Duodenal mucosa (tissue), 2 donors: Measurements from ENCODE around the gene TMED8.

ENCODE experiments used
- H3K27ac ChIP-seq: one replicate; pipeline ENCODE4 v1.7.0; 2013; ENCODE audit warnings: low read depth, low read length
- H3K27me3 ChIP-seq, 2 donors: one replicate each; pipeline ENCODE4 v1.7.0; 2013; ENCODE audit warnings: low read length in 2 of 2, control low read depth in 1 of 2; ENCODE audit not compliant: insufficient read depth in 2 of 2, control insufficient read depth in 1 of 2
- H3K36me3 ChIP-seq, 2 donors: one replicate each; pipeline ENCODE4 v1.7.0; 2013; ENCODE audit warnings: low read length in 2 of 2, control low read depth in 1 of 2; ENCODE audit not compliant: insufficient read depth in 2 of 2, control insufficient read depth in 1 of 2
- H3K4me1 ChIP-seq, 2 donors: one replicate each; pipeline ENCODE4 v1.7.0; 2013; ENCODE audit warnings: low read length in 2 of 2, control low read depth in 1 of 2; ENCODE audit not compliant: insufficient read depth in 2 of 2, control insufficient read depth in 1 of 2
- H3K4me3 ChIP-seq, 2 donors: one replicate each; pipeline ENCODE4 v1.7.0; 2013; ENCODE audit warnings: low read length in 2 of 2, low read depth in 1 of 2
- H3K9ac ChIP-seq, 2 donors: one replicate each; pipeline ENCODE4 v1.7.0; 2013; ENCODE audit warnings: low read length in 2 of 2, low read depth in 1 of 2
- H3K9me3 ChIP-seq, 2 donors: one replicate each; pipeline ENCODE4 v1.7.0; 2013; ENCODE audit warnings: low read length in 2 of 2, control low read depth in 1 of 2; ENCODE audit not compliant: control insufficient read depth in 1 of 2

Gene TMED8

DNA sequence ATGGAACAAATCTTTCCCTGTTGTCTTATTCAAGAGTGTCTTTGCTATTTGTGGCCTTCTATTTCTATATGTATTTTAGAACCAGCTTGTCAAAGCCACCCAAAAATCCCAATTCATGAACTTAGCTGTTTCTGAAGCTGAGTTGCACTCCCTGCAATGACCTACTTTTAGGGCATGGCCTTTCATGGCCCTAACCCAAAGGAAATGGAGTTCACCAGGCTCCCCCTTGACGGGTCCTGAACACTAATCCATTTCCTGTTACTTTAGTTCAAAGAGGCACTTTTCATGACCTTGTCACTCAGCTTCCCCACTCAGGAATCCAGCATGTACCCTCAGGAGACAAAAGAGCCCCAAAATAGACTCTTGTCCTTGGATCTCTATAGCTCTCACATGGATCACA is 7.6 kb downstream of the TMED8 start:
- Histone ChIP-seq H3K27ac (no peak overlapping the region), H3K4me1 (peaks cover 0 to 6% of the 10 kb centered on the region in 2 donors), H3K9me3 (no peaks in the 10 kb centered on the region), H3K4me3 (no peak overlapping the region), H3K27me3 (no peaks in the 10 kb centered on the region), H3K9ac (no peak overlapping the region), H3K36me3 (no peaks in the 10 kb centered on the region)

DNA sequence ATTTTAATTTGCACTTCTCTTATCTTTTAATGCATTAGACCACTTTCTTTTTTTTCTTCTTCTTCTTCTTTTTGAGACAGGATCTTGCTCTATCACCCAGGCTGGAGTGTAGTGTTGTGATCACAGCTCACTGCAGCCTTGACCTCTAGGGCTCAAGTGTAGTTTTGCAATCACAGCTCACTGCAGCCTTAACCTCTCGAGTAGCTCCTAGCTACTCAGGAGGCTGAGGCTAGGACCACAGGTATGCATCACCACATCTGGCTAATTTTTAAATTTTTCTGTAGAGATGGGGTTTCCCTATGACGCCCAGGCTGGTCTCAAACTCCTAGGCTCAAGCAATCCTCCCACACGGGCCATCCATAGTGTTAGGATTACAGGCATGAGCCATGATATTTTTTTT is 12.7 kb downstream of the TMED8 start:
- Histone ChIP-seq H3K27ac (no peak overlapping the region), H3K9ac (no peak overlapping the region)

DNA sequence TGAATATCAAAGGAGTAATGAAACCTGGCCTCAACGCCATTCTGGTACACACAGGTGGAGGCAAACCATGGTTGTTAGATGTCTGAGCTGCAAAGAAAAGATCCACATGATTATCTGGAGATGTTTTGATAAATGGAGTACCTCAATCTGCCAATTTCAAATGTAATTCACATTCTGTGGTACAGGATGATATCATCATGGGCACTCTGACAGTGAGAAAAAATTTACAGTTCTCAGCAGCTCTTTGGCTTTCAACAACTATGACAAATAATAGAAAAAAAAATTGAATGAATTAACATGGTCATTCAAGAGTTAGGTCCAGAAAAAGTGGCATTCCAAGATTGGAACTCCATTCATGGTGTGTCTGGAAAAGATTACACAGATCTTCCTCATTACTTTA is 17.3 kb downstream of the TMED8 start:
- Histone ChIP-seq H3K27ac (no peak overlapping the region), H3K9ac (no peak overlapping the region), H3K4me3 (no peak overlapping the region), H3K36me3 (no peaks in the 10 kb centered on the region), H3K4me1 (no peaks in the 10 kb centered on the region), H3K9me3 (no peaks in the 10 kb centered on the region), H3K27me3 (no peaks in the 10 kb centered on the region)

More for the DNA sequence above, 12.7 kb downstream of the TMED8 start:
- Histone ChIP-seq H3K27me3 (no peaks in the 10 kb centered on the region), H3K4me3 (no peak overlapping the region), H3K4me1 (no peaks in the 10 kb centered on the region), H3K36me3 (no peaks in the 10 kb centered on the region), H3K9me3 (no peaks in the 10 kb centered on the region)

DNA sequence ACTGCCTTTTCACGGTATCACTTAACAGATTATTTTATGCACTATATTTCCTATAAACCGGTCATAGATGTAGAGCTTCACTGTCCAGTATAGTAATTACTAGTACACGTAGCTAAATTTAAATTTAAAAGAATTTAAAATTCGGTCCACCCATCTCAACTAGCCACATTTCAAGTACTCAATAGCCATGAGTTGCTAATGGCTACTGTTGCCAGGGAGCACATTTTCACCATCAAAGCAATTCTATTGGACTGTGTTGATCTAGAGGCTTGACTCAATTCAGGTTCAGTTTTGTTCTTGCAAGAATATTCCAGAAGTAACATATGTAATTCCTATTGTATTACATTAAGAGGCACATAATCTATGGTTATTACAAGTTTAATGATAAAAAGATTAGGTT is 20.0 kb downstream of the TMED8 start:
- H3K9ac ChIP-seq, result no peak overlapping the region
- H3K4me3 ChIP-seq, result no peak overlapping the region
- no peak overlapping the region for H3K27ac ChIP-seq
- no peaks in the 10 kb centered on the region for H3K36me3 ChIP-seq
- H3K27me3 ChIP-seq, result no peaks in the 10 kb centered on the region
- no peaks in the 10 kb centered on the region for H3K9me3 ChIP-seq
- H3K4me1 ChIP-seq, result no peaks in the 10 kb centered on the region

DNA sequence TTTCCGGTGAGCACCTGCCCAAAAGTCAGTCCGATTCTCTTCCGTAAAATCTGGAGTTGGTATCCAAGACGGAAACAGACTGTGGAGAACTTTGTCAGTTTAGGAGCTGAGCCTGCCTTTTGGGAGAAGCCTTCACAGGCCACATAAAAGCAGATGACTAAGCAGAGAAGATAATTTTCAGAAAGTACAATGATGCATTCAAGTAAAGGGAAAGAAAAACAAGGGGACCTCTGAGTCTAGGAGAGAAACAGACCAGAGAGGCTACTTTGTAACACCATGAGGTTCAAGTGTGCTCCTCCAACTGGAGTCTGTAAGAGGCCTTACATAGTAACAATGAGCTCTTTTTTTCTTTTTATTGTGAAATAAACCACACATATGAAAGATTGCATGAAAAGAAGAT is 21.1 kb downstream of the TMED8 start:
- Histone ChIP-seq H3K4me1 (no peaks in the 10 kb centered on the region), H3K4me3 (no peak overlapping the region), H3K9me3 (no peaks in the 10 kb centered on the region), H3K9ac (no peak overlapping the region), H3K27ac (no peak overlapping the region), H3K36me3 (no peaks in the 10 kb centered on the region), H3K27me3 (no peaks in the 10 kb centered on the region)

DNA sequence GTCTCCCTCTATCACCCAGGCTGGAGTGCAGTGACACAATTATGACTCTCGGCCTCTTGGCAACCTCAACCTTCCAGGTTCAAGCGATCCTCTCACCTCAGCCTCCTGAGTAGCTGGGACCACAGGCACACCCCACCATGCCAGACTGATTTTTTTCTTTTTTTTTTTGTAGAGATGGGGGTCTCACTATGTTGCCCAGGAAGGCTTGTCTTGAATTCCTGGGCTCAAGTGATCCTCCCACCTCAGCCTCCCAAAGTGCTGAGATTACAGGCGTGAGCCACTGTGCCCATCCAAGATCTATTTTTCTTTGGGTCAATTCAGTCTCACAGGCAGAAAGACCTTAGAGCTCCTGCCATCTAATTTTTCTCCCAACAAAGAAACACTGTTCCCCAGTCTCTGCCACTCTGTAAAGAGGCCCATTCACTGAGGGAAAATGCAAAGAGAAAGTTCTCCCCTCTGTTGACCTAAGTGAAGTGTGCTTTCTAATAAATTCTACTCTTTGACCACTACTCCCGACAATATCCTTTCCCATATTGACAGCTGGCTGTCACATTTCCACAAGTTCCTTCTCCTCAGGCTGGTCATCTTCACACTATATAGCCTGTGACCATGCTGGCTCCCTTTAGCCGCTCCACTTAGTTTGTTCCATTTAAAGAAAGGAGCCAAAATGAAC is 23.3 kb downstream of the TMED8 start:
- H3K9me3 ChIP-seq, result no peaks in the 10 kb centered on the region
- H3K9ac ChIP-seq, result no peak overlapping the region
- H3K27me3 ChIP-seq, result no peaks in the 10 kb centered on the region
- no peak overlapping the region for H3K4me3 ChIP-seq
- no peak overlapping the region for H3K27ac ChIP-seq
- H3K36me3 ChIP-seq, result peaks cover 5 to 8% of the 10 kb centered on the region in 2 donors
- H3K4me1 ChIP-seq, result no peaks in the 10 kb centered on the region

DNA sequence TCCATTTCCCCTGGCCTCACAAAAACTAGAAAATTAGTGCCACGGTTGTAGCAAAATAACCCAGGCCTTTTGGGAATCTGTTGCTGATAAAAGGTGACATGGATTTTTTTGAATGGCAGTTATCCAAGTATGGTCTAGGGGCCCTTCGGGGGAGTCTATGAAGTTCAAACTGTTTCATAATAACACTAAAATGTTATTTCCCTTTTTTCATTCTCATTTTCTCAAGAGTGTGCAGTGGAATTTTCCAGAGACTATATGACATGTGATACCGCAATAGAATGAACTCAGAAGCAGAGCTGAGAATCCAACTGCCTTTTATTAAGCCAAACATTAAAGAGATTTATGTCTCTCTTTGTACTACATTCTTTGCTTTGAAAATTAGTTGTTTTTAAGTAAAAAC is 29.1 kb downstream of the TMED8 start:
- Histone ChIP-seq H3K4me1 (no peaks in the 10 kb centered on the region), H3K27ac (no peak overlapping the region)

DNA sequence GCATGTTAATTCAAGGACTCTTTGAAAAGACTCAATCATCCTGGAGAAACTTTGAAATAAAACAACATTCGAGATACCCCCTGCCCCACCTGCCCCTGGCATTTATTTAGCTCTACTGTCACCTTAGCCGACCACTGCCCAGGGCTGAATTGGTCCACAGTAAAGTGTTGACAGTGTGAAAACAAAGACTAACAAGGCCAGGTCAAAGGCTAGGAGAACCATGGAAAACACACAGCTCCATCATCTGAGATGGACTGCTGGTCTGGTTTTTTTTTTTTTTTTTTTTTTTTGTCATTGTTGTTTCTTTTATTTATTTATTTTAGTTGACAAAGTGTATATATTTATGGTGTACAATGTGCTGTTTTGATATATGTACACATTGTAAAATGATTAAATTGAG is 30.4 kb downstream of the TMED8 start:
- Histone ChIP-seq H3K27ac (no peak overlapping the region), H3K36me3 (peaks cover 12 to 26% of the 10 kb centered on the region in 2 donors), H3K9me3 (no peaks in the 10 kb centered on the region), H3K4me3 (no peak overlapping the region), H3K27me3 (no peaks in the 10 kb centered on the region), H3K9ac (no peak overlapping the region), H3K4me1 (no peaks in the 10 kb centered on the region)

More for the DNA sequence above, 29.1 kb downstream of the TMED8 start:
- no peak overlapping the region for H3K4me3 ChIP-seq
- H3K27me3 ChIP-seq, result no peaks in the 10 kb centered on the region
- H3K36me3 ChIP-seq, result peaks cover 12 to 15% of the 10 kb centered on the region in 2 donors
- H3K9ac ChIP-seq, result no peak overlapping the region
- no peaks in the 10 kb centered on the region for H3K9me3 ChIP-seq

DNA sequence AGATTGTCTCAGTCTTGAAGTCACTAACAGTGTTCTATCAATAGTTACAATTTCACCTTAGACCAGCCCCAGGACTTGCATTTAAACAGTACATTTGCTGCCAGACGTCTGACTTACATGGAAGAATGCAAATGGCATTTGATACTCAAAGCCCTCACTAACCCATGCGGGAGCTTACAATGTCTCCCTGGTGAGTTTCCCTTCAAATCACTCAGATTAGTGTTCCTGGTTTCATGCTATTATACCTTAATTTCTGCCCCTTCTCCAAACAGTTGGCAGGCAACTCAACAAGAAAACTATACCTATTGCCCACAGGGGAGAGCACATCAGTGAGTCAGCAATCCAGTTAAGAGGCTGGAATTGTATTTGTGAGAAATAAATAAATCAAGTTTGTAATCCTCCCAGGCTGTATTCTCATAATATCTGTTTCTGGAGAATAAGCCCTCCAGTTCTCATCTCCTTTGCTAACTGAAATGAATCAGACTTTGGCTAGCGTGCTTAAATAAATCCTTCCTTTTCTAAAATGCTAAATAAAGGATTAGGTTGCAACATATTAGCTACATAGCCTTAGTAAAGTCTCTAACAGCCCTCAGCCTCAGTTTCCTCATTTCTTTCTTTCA is 32.4 kb downstream of the TMED8 start:
- H3K27ac ChIP-seq, result no peak overlapping the region
- no peaks in the 10 kb centered on the region for H3K27me3 ChIP-seq
- H3K36me3 ChIP-seq, result peaks cover 8 to 39% of the 10 kb centered on the region in 2 donors
- no peak overlapping the region for H3K9ac ChIP-seq
- no peaks in the 10 kb centered on the region for H3K9me3 ChIP-seq
- H3K4me3 ChIP-seq, result no peak overlapping the region
- no peaks in the 10 kb centered on the region for H3K4me1 ChIP-seq

DNA sequence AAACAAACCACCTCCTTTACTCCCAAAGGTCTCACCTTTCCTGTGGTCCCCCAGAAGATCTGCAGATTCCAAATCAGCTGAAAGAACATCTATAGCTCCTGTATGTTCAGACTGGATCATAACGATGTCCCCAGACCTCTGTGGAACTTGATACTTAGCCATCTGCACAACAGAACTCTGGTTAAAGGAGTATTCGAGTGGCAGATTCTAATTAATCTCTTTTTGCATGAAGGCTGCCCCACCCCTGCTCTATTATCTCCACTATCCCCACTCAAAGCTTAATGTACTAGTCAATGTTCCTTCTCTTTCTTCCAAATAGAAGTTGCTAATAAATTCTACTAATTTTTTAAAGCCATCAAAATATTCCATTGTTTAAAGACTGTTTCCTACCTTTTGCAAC is 33.2 kb downstream of the TMED8 start:
- Histone ChIP-seq H3K36me3 (peaks cover 6 to 40% of the 10 kb centered on the region in 2 donors), H3K27me3 (no peaks in the 10 kb centered on the region), H3K9me3 (no peaks in the 10 kb centered on the region), H3K27ac (no peak overlapping the region), H3K4me3 (no peak overlapping the region), H3K9ac (no peak overlapping the region), H3K4me1 (no peaks in the 10 kb centered on the region)
